ENCODE results near the gene HNRNPA3.

GRCh38 chr2:177260379-177260778, 47.8 kb downstream of the HNRNPA3 start:
- TF ChIP-seq TAF1 (IDR thresholded peaks at IDR 0.05; ENCODE audit: borderline replicate concordance, low read depth, low read length) (no peak), POLR2A (IDR thresholded peaks at IDR 0.05; ENCODE audit: low read depth, low read length) (no peak)

Data from GM12892 (cell line).